IMR-90 (cell line): ENCODE results near the gene FAM89A. TPM values are rescaled to one million over a fixed set of nuclear protein-coding genes. Genes with fewer than 3 reads are reported as not detected.
"Not testable (repeated sequence)": the region's sequence is repeated elsewhere in the genome, so short reads cannot be mapped to it uniquely, and the experiment has no call there.

Source experiments
- ATAC-seq: fragments of 200-7000 bp; cut with Tn5 transposase; 2 replicates; pipeline ENCODE4 v1.9.1; 2020; ENCODE audit warnings: low read depth, mild to moderate bottlenecking, moderate library complexity
- BruUV-seq: library from RNA; stranded (reverse); fragments of 400-500 nt; replicated peaks from 2 replicates; lab custom pipeline; 2021; lab: Mats Ljungman, UMichigan
- CTCF ChIA-PET: fragments of 300-600 bp; formaldehyde crosslinking; extraction: SDS; loops from one replicate; lab custom pipeline; 2021; ENCODE audit warnings: antibody characterized with exemption; lab: Yijun Ruan, JAX
- POLR2A ChIA-PET: fragments of 300-600 bp; sonication (Branson Sonifier 250); formaldehyde crosslinking; loops from one replicate; lab custom pipeline; 2022; ENCODE audit warnings: antibody characterized with exemption; ENCODE audit not compliant: unreplicated experiment; lab: Charles Lee
- DNase-seq: peaks from one replicate; pipeline ENCODE4 v3.0.0; 2013
- H2AFZ ChIP-seq: replicated peaks from 2 replicates; pipeline ENCODE3; 2013; ENCODE audit warnings: low read length, mild to moderate bottlenecking; ENCODE audit not compliant: poor library complexity
- H2AK5ac ChIP-seq: 2 replicates; pipeline ENCODE4 v1.6.1; 2013; ENCODE audit warnings: low read depth, low read length, inconsistent platforms
- H2AK9ac ChIP-seq: replicated peaks from 2 replicates; pipeline ENCODE3; 2013; ENCODE audit warnings: mild to moderate bottlenecking, low read depth, low read length, moderate library complexity; ENCODE audit not compliant: poor library complexity
- H2BK120ac ChIP-seq: 2 replicates; pipeline ENCODE4 v1.6.1; 2013; ENCODE audit warnings: low read depth, low read length, inconsistent platforms
- H2BK15ac ChIP-seq: 3 replicates; pipeline ENCODE4 v1.6.1; 2013; ENCODE audit warnings: low read depth, low read length, inconsistent platforms
- H2BK20ac ChIP-seq: 2 replicates; pipeline ENCODE4 v1.6.1; 2013; ENCODE audit warnings: low read depth, mild to moderate bottlenecking, inconsistent platforms, low read length, moderate library complexity
- H2BK5ac ChIP-seq: 2 replicates; pipeline ENCODE4 v1.6.1; 2013; ENCODE audit warnings: mild to moderate bottlenecking, low read depth, low read length, inconsistent platforms; ENCODE audit not compliant: poor library complexity, severe bottlenecking
- H3K14ac ChIP-seq: replicated peaks from 2 replicates; pipeline ENCODE4 v1.6.1; 2013; ENCODE audit warnings: low read depth, low read length, inconsistent platforms
- H3K18ac ChIP-seq: 2 replicates; pipeline ENCODE4 v1.6.1; 2013; ENCODE audit warnings: low read depth, low read length, control low read depth
- H3K23ac ChIP-seq: 2 replicates; pipeline ENCODE4 v1.6.1; 2013; ENCODE audit warnings: low read depth, low read length, inconsistent platforms
- H3K27ac ChIP-seq: 2 replicates; pipeline ENCODE4 v1.5.1; 2013; ENCODE audit warnings: mild to moderate bottlenecking, control low read depth, low read length; ENCODE audit not compliant: insufficient read depth
- H3K27me3 ChIP-seq: 2 replicates; pipeline ENCODE4 v1.6.1; 2013; ENCODE audit warnings: low read length; ENCODE audit not compliant: control insufficient read depth, insufficient read depth
- H3K36me3 ChIP-seq: 2 replicates; pipeline ENCODE4 v1.6.1; 2013; ENCODE audit warnings: low read length, mixed read lengths; ENCODE audit not compliant: control insufficient read depth, insufficient read depth
- H3K4ac ChIP-seq: 2 replicates; pipeline ENCODE4 v1.6.1; 2013; ENCODE audit warnings: low read depth, low read length, inconsistent platforms
- H3K4me1 ChIP-seq: 2 replicates; pipeline ENCODE4 v1.6.1; 2013; ENCODE audit warnings: low read length, mixed read lengths; ENCODE audit not compliant: control insufficient read depth, insufficient read depth
- H3K4me2 ChIP-seq: 2 replicates; pipeline ENCODE4 v1.6.1; 2013; ENCODE audit warnings: low read depth, mild to moderate bottlenecking, control low read depth, low read length, moderate library complexity
- H3K4me3 ChIP-seq: 2 replicates; pipeline ENCODE4 v1.5.1; 2013; ENCODE audit warnings: low read depth, mild to moderate bottlenecking, control low read depth, low read length, moderate library complexity; ENCODE audit not compliant: insufficient read depth
- H3K56ac ChIP-seq: 2 replicates; pipeline ENCODE4 v1.6.1; 2013; ENCODE audit warnings: low read length, inconsistent platforms; ENCODE audit not compliant: insufficient read depth; ENCODE audit errors: extremely low read depth
- H3K79me1 ChIP-seq, 2 experiments: 2 replicates each; pipeline ENCODE4 v1.6.1; 2013; ENCODE audit warnings: low read length in 2 of 2, inconsistent platforms in 1 of 2, low read depth in 1 of 2
- H3K9ac ChIP-seq: 2 replicates; pipeline ENCODE4 v1.6.1; 2013; ENCODE audit warnings: low read depth, low read length, control low read depth
- H3K9me1 ChIP-seq: 2 replicates; pipeline ENCODE4 v1.6.1; 2013; ENCODE audit warnings: low read length, inconsistent platforms; ENCODE audit not compliant: insufficient read depth
- H3K9me3 ChIP-seq: 2 replicates; pipeline ENCODE4 v1.6.1; 2013; ENCODE audit warnings: low read length; ENCODE audit not compliant: control insufficient read depth, insufficient read depth
- H4K20me1 ChIP-seq: 2 replicates; pipeline ENCODE4 v1.6.1; 2013; ENCODE audit warnings: low read length, inconsistent platforms; ENCODE audit not compliant: insufficient read depth
- H4K5ac ChIP-seq: 2 replicates; pipeline ENCODE4 v1.6.1; 2013; ENCODE audit warnings: mild to moderate bottlenecking, low read depth, low read length, control low read depth
- H4K8ac ChIP-seq, 2 experiments: 2 replicates each; pipeline ENCODE4 v1.6.1; 2013; ENCODE audit warnings: low read depth in 2 of 2, low read length in 2 of 2, control low read depth in 1 of 2, inconsistent platforms in 1 of 2
- H4K91ac ChIP-seq: 2 replicates; pipeline ENCODE4 v1.6.1; 2013; ENCODE audit warnings: low read depth, low read length, inconsistent platforms; ENCODE audit not compliant: insufficient read depth
- BHLHE40 ChIP-seq: fragments of 150-350 bp; IDR thresholded peaks from 2 replicates; pipeline ENCODE4 v1.6.1; 2016; ENCODE audit warnings: mild to moderate bottlenecking, low read depth, low read length
- CEBPB ChIP-seq: IDR thresholded peaks from 2 replicates; pipeline ENCODE4 v1.6.1; 2012; ENCODE audit warnings: low read depth, low read length, improper control_type of control experiment
- WGBS, 2 experiments: methylation state at CpG; one replicate each; pipeline versions ENCODE4 v1.1.5 to v1.1.7; 2013; ENCODE audit warnings: missing lambda C conversion rate in 2 of 2; ENCODE audit not compliant: insufficient read length in 1 of 2; ENCODE audit errors: extremely low coverage in 2 of 2; 5-methylcytosine and 5-hydroxymethylcytosine counted together
- dilution Hi-C: fragments of 300-500 bp; cut with HindIII; formaldehyde crosslinking; loops from one replicate; pipeline ENCODE4 v1.14.3; 2018; ENCODE audit warnings: low sequenced_read_pairs; ENCODE audit not compliant: unreplicated experiment
- in situ Hi-C: fragments of 300-500 bp; cut with MboI; formaldehyde crosslinking; loops from 3 replicates; pipeline ENCODE4 v1.14.3; 2019; ENCODE audit warnings: low sequenced_read_pairs, inconsistent platforms, mixed read lengths
- intact Hi-C: fragments of 100-400 bp; cut with micrococcal nuclease; formaldehyde crosslinking; loops from 2 replicates; pipeline ENCODE4 v1.10.0; 2022
- polyA plus RNA-seq, 3 experiments: library from polyadenylated mRNA; depleted of rRNA; stranded (reverse); fragments of >200 nt; gene quantifications; 2 replicates each; pipeline ENCODE4 v1.2.3, GENCODE V29; 2012; ENCODE audit warnings: low replicate concordance in 1 of 3
- total RNA-seq: library from RNA; depleted of rRNA; stranded (reverse); fragments of >200 nt; gene quantifications from 2 replicates; pipeline ENCODE4 v1.2.3, GENCODE V29; 2012

The FAM89A gene
- total and polyA plus RNA-seq, 2 of the 4 experiments (the other 2 are of a cell fraction) = 6.8 to 8.1 TPM

- no peak for TF ChIP-seq BHLHE40
- TF ChIP-seq CEBPB = peak; percentile 66
Measured at GRCh38 chr1:231049121-231049979, 9.3 kb upstream of the FAM89A start.

GRCh38 chr1:231048419-231048818, 8.4 kb upstream of the FAM89A start:
- H2BK120ac ChIP-seq, H3K79me1 ChIP-seq, DNase-seq, in situ Hi-C loops, H4K91ac ChIP-seq, H3K4me2 ChIP-seq, H3K9ac ChIP-seq, H2BK20ac ChIP-seq, H4K5ac ChIP-seq, H3K27ac ChIP-seq, H2AFZ ChIP-seq, H3K9me3 ChIP-seq, H3K18ac ChIP-seq, BruUV-seq, H3K14ac ChIP-seq, H3K36me3 ChIP-seq, H4K8ac ChIP-seq, H3K4me3 ChIP-seq, dilution Hi-C loops, H3K9me1 ChIP-seq, H3K4me1 ChIP-seq, H2AK5ac ChIP-seq, H4K20me1 ChIP-seq, ATAC-seq, H3K56ac ChIP-seq, POLR2A ChIA-PET, H2AK9ac ChIP-seq, H2BK5ac ChIP-seq, H3K23ac ChIP-seq, H2BK15ac ChIP-seq, H3K4ac ChIP-seq: not testable (repeated sequence)
- H3K27me3 ChIP-seq = peaks cover 22% of the 10 kb centered on the region
- 64% methylated on average over 4 of the region's 9 CpGs; no CpG with 5 or more reads in 1 of the 2 experiments for WGBS, 2 experiments
- intact Hi-C loops = loop anchor here (5.0 kb wide), 1 partner anchor 154 kb away; no protein-coding TSS in a partner anchor
- CTCF ChIA-PET = interaction anchor here (0.6 kb wide), 2 partner anchors 44 to 159 kb away, joined by 3 read pairs; no protein-coding TSS in a partner anchor

More at GRCh38 chr1:231049121-231049979, 9.3 kb upstream of the FAM89A start:
- no TSS peak for BruUV-seq
- Histone ChIP-seq H4K5ac (no peak overlapping the region), H3K56ac (no peak overlapping the region), H3K23ac (no peak overlapping the region), H3K36me3 (no peaks in the 10 kb centered on the region), H2BK20ac (no peak overlapping the region), H3K9me3 (peaks cover 9% of the 10 kb centered on the region), H3K18ac (no peak overlapping the region), H2AK5ac (no peak overlapping the region), H3K79me1 (no peaks in the 10 kb centered on the region), H3K27ac (no peak overlapping the region), H2BK15ac (no peak overlapping the region), H4K20me1 (no peaks in the 10 kb centered on the region), H2AFZ (no peak overlapping the region), H4K91ac (no peak overlapping the region), H3K4me2 (no peak overlapping the region), H3K9ac (no peak overlapping the region), H3K4ac (no peak overlapping the region), H4K8ac (no peak overlapping the region), H3K4me3 (no peak overlapping the region), H3K14ac (no peak overlapping the region), H3K27me3 (peaks cover 22% of the 10 kb centered on the region), H3K9me1 (no peaks in the 10 kb centered on the region), H2BK120ac (no peak overlapping the region), H3K4me1 (peaks cover 2% of the 10 kb centered on the region; the same call in 1 of the 2 replicates), H2AK9ac (no peak overlapping the region), H2BK5ac (no peak overlapping the region)
- in situ Hi-C loops = no loop called here
- dilution Hi-C loops = no loop called here
- 40% methylated on average over 1 of the region's 10 CpGs; no CpG with 5 or more reads in 1 of the 2 experiments for WGBS, 2 experiments
- intact Hi-C loops = loop anchor here (5.0 kb wide), 1 partner anchor 153 kb away; no protein-coding TSS in a partner anchor
- ATAC-seq (no peak), DNase-seq (no peak)
- POLR2A ChIA-PET = no interaction called here
- CTCF ChIA-PET = interaction anchor here (0.6 kb wide), 2 partner anchors 44 to 158 kb away, joined by 3 read pairs; no protein-coding TSS in a partner anchor
